DMS53 treated with DMSO at 0.1 percent for 48 hours (cell line): ENCODE measurements around the gene GIT1.
"Not testable (repeated sequence)": the region's sequence is repeated elsewhere in the genome, so short reads cannot be mapped to it uniquely, and the experiment has no call there.

Source experiments
- DNase-seq: peaks from one replicate; lab custom pipeline; 2025; ENCODE audit not compliant: unreplicated experiment; lab: John Stamatoyannopoulos, UW

GIT1 gene

DNA sequence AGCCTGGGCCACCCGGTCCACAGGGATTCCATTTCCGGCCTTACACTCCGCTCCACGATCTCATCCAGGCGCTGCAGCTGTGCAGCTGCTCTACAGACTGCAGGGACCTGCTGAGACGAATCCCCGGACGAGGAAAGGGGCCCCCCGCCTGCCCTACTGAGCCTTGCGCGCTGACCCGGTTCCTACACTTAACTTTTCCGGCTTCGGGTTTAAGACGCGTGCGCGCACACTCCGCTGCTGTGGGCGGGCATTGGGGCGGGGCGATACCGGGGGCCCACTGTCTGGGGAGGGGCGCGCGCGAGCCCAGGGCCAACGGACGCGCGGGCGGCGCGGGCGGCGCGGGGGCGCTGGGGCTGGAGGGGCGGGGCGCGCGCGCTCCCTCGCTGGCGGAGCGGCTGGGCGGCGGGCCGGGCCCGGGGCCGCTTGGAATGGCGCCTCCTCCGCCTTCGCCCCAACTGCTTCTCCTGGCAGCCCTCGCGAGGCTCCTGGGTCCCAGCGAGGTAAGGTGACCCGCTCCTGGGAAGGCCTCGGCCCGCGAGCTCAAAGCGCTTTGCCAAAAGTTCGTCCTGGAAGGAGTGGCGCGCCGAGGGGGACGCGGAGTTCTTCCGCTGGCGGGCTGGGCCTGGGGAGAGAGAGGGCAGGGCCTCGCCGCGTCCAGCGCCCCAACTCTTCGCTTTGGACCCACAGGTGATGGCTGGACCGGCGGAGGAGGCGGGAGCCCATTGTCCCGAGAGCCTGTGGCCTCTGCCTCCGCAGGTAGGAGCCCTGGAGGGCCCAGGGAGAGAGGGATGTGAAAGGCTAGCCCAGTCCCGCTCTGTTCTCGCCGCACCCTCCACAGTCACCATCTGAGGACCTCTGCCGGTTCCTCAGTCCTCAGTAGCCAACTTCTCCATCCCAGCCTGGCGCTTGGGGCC, 20.9 kb downstream of the GIT1 start, which contains the start of gene TP53I13:
Gene TP53I13 (plus strand): TSS at position 371 of the 914 bp plus-strand sequence. CDS start 58 bp downstream, at position 429.
- DNase-seq: peak; percentile 68

GRCh38 chr17:29567554-29568330, 21.7 kb downstream of the GIT1 start:
- DNase-seq: no peak

DNA sequence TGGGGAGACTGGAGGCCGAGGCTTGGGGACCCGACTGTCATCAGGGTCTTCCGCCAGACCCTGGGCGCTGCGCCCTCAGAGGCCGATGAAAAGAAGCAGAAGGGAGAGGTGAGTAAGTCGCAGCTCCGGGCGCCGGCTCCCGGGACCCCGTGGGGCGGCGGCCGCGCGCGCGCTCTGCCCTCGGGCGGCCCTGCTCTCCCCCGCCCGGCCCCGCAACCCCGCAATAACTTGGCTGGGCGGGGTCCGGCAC, 22.2 kb downstream of the GIT1 start:
- no peak for DNase-seq

DNA sequence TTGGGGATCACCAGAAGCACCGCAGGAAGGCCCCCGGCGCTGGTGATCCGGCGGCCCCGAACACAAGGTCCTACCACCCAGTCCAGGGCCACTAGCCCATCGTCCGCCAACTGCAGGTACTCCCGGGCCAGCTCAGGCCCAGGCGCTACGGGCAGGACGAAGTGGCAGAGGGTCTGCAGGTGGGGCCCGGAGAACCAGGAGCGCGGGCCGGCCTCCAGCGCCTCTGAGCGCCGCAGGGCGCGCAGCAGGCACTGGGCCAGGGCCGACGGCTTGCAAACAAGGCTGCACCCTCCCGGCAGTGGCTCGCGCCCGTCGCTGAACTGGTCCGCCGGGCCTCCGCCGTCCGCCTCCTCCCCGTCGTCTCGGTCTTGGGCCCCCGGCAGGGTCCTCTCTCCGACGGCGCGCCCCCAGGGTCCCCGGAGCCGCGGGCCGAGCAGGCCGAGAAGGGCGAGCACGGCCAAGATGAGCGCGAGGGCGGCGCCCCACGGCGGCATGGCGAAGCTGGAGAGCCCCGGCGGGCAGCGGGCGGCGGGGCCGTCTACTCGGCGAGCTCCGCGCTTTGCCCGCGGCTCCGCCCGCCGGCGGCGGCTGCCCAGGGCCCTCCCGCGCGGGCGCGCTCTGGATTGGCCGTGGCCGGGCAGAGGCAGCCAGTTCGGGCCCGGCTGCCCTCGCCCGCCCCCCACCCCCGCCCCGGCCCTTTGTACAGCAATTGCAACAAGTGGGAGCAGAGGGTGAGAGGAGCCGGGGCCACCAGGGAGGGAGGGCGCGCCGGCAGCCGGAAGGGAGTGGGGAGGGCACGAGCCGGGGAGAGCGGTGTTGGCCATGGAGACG, 22.8 kb downstream of the GIT1 start, which contains the start of gene ABHD15:
Gene ABHD15 (minus strand): TSS at position 565 of the 831 bp plus-strand sequence. CDS start 71 bp downstream, at position 494.
- peak; percentile 28 for DNase-seq

DNA sequence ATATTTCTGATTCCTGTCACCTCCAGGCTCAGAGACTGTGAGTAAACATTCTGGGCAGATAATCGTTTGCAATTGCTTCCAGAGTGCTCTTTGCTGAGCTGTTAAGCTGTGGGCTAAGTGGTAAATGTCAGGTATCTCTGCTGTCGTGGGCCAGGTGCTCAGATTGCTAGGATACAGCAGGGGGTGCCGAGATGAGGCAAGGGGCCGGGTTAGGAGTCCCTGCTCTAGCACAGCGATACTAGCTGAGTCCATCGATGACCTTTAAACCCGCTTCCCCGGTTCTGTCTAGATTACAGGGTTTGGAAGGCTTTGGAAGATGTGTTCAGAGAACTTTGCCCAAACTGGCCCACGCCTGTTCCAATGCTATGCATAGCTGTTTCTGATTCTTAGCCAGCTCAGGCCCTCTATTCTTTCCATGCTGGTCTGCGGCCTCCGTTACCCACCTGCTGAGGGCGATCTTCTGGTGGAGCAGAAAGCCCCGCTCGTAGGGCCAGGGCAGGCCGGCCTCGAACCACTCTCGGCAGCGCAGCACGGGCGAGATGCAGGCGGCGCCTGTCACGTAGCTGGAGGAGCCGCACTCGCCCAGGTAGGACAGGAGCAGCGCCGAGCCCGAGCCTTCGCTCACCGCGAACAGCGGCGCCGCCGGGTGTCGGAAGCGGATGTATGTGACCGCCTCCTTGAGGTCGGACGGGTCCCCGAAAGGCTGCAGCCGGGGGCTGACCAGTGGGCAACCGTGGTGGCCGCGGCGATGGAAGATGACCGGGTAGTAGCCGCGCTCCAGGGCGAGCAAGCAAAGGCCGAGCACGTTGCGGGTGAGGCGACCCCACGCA, 23.6 kb downstream of the GIT1 start:
- peak; percentile 24 for DNase-seq

DNA sequence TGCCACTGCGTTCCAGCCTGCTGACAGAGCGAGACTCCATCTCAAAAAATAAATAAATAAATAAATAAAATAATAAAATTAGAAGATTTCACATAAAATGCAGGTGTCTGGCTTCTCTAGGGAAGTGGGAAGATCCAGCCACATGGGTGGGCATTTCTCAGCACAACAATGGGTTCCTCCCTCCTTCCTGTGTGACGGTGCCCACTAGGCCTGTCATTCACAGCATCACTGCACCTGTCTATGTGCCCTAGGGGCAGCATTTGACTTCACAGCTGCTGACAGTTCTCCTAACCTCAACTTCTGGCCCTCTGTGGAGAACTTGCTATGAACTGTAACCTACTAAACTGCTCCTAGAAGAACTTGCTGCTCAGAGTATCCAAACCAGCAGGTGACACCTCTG, 25.6 kb downstream of the GIT1 start:
- DNase-seq: no peak

GRCh38 chr17:29562615-29563014, 26.8 kb downstream of the GIT1 start:
- DNase-seq: no peak

DNA sequence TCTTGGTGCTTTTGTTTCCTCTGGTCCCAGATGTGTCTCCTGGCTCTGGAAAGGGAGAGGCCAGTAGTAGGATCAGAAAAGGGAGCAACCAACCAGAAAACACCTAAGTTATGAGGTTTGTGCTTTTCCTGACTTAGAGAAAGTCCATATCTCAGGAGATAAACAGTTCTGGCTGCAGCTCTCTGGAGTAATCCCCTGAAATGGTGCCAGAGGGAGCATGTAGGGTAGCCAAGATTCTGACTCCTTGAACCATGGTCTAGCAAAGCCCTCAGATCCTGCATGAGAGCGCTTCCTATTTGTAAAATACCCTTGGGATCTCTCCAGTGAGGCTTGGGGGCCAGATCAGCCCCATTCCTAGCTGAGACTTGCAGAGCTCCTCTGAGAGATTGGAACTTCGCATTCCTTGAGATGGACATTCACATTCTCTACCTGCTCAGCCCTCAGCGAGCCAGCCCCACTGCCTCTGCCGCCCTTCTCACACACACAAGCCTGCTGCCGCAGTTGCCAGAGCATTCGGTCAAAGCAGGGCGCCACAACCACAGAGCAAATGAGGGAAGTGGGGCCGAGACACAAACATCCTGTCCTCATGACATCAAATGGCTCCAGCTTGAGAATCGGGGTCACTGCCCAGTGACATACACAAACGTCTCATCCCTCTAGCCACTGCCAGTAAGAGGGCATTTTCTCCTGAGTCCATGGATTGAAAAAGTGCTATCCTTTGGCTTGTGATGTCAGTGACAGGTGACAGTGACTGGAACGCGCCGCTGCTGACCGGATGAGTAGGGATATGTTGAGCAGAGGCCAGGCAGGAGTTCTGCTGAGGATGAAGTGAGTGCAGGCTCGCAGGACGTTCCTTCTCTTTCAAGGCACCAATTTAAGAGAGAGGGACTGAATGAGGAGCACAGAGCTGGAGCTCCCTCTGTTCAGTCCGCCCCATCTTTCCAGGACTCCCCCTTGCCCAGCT, 27.6 kb downstream of the GIT1 start:
- DNase-seq: no peak

DNA sequence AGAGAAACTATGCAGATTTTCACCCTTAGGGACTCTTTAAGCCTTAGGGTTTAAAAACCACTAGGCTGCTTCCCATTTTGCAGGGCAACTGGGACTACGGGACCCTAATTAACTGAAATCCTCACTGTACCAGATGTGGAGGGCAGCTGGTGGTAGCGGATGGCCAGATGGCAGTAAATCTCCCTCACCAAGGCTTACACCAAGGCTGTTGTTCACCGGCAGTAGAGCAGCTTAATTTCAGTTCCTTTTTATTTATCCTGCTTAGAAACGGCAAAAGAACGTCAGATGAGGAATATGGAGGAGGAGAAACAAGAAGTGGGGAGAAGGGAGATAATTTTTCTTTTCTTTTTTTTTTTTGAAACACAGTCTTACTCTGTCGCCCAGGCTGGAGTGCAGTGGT, 29.1 kb downstream of the GIT1 start:
- no peak for DNase-seq

DNA sequence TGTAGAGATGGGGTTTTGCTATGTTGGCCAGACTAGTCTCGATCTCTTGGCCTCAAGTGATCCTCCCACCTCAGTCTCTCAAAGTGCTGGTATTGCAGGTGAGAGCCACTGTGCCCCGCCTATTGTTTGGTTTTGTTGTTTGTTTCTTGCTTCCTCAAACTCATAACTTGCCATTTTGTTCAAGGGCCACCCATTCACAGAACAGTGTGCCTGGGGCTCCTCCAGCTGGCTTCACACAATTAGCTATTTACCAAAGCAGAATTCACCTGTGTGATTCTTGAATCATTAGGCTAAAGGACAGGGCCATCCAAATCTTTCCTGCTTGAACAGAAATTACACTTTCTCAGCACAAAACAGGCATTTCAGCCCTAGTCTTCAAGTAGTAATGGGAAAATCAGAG, 29.8 kb downstream of the GIT1 start:
- no peak for DNase-seq

DNA sequence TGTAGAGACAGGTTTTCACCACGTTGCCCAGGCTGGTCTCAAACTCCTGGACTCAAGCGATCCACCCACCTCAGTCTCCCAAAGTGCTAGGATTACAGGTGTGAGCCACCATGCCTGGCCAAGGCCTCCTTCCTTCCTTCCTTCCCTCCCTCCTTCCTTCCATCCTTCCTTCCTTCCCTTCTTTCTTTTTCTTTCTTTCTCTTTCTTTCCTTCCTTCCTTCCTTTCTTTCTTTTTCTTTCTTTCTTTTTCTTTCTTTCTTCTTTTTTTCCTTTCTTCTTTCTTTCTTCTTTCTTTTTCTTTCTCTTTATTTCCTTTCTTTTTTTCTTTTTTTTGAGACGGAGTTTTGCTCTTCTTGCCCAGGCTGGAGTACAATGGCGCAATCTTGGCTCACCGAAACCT, 31.3 kb downstream of the GIT1 start:
- not testable (repeated sequence) for DNase-seq

DNA sequence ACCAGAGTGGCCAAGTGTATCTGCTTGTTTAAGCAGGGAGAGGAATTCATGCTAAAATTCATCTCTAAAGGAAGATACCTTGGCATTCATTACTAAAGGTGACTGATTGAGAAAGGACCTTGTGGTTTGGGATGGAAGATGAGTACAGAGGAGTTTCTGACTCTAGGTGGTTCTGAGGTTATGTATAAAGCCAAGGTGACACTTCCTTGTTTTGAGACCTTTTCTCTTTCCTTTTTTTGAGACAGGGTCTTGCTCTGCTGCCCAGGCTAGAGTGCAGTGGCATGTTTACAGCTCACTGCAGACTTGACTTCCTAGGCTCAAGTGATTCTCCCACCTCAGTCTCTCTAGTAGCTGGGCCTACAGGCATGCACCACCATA, 31.7 kb downstream of the GIT1 start:
- no peak for DNase-seq

- DNase-seq: no peak
Observed at GRCh38 chr17:29557085-29557738, 32.2 kb downstream of the GIT1 start.

GRCh38 chr17:29555840-29556239, 33.6 kb downstream of the GIT1 start:
- DNase-seq: peak; percentile 42

DNA sequence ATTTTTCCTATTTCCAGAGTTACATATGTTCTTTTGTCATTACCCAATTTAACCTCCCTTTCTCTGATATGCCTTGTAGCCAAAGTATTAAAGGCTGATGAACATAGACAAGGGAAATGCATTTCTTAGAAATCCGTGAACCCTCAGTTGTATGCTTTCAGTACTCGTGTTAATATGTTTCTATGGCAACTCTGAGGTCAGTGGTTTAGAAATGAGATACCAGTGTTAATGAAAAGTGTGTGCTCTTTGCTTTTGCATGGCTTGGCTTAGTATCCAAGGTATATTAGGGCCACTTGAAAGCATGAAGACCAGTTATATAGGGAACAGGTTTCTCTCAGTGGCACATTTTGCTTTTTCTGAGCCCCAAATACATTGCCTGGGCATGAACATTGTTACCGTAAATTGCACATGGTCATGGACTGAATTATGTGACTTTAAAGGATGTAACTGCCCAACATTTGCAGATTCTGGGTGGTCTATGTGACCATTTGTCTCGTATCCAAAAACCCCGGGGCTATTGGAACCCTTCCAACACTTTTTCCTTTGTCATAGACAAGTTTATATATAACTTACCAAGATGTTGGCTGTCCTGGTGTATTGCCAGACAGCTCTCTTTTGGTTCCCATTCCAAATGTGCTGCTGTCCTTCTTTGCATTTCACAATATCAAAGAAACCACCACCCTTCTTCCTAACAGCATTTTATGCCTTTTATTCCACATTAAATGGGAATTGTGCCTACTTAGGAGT, 40.1 kb downstream of the GIT1 start:
- DNase-seq: no peak

DNA sequence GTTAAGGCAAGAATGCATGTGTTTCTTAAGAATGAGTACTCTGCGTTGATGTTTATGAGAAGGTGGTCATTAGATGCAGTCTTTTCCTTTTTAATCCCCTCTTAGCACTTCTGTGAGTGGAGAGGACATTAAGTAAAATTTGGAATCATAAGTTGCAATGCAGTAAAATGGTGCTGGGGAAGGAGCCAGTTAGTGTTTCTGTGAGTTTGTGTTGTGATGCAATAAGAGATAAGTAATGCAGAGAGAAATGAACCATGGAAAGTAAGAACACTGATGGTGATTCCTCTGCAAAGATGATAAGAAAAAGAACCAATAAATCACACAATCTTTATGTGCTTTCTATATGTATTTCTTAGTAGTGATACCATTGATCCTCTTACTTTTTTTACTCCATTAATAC, 42.6 kb downstream of the GIT1 start:
- no peak for DNase-seq

- no peak for DNase-seq
Observed at GRCh38 chr17:29546085-29546484, 43.4 kb downstream of the GIT1 start.

DNA sequence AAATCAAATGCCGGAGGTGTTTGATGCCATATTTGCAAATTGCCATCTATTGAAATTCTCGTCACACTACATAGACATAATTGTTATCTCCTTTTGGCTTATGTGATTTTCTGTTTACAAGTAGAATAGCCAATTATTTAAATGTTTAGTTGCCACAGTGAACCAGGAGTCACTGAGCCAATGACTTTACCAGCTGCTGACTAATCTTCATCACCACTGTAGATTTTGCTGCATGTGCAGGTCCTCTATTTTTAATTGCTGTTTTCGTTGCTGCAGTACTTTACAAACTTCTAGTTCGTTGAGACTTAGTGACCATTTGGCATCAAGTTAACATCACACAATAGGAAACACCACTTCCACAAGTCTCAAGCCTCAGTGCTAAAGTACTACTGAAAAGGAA, 45.4 kb downstream of the GIT1 start:
- DNase-seq: no peak
